Kidney epithelial cell (primary cell): ENCODE data around the gene KLC4. TPM values are rescaled to one million over a fixed set of nuclear protein-coding genes. Genes with fewer than 3 reads are reported as not detected.

ENCODE experiments used
- DNase-seq: peaks from one replicate; pipeline ENCODE4 v3.0.0-alpha.2; 2010; ENCODE audit warnings: low read depth
- H3K27me3 ChIP-seq: 2 replicates; pipeline ENCODE4 v1.6.0; 2011; ENCODE audit warnings: low read length; ENCODE audit not compliant: control insufficient read depth, insufficient read depth
- H3K36me3 ChIP-seq: 2 replicates; pipeline ENCODE4 v1.5.1; 2011; ENCODE audit warnings: low read length; ENCODE audit not compliant: control insufficient read depth, insufficient read depth
- H3K4me3 ChIP-seq: 2 replicates; pipeline ENCODE4 v1.5.1; 2011; ENCODE audit warnings: low read depth, mild to moderate bottlenecking, control low read depth, low read length
- CTCF ChIP-seq: IDR thresholded peaks from 2 replicates; pipeline ENCODE4 v1.5.1; 2011; ENCODE audit warnings: mild to moderate bottlenecking, moderate library complexity, low read length, control low read depth, inconsistent platforms; ENCODE audit not compliant: insufficient read depth, poor library complexity, severe bottlenecking
- total RNA-seq: library from RNA; depleted of rRNA; stranded (reverse); fragments of >200 nt; gene quantifications from 2 replicates; pipeline ENCODE4 v1.2.3, GENCODE V29; 2015

KLC4 gene
- total RNA-seq, 1 donor from 2014 or later, result 21.6 TPM

- DNase-seq, result no peak
- Histone ChIP-seq H3K36me3 (no peaks in the 10 kb centered on the region), H3K27me3 (no peaks in the 10 kb centered on the region), H3K4me3 (no peak overlapping the region)
- TF ChIP-seq CTCF, result no peak
Observed at GRCh38 chr6:43091436-43091991, 32.1 kb downstream of the KLC4 start.

GRCh38 chr6:43092635-43093034 lies 33.2 kb downstream of the KLC4 start:
- Histone ChIP-seq H3K36me3 (no peaks in the 10 kb centered on the region), H3K4me3 (no peak overlapping the region), H3K27me3 (no peaks in the 10 kb centered on the region)
- DNase-seq, result no peak
- no peak for TF ChIP-seq CTCF

GRCh38 chr6:43093436-43094289 lies 34.2 kb downstream of the KLC4 start:
- no peak for DNase-seq
- Histone ChIP-seq H3K36me3 (no peaks in the 10 kb centered on the region), H3K4me3 (no peak overlapping the region), H3K27me3 (no peaks in the 10 kb centered on the region)
- no peak for TF ChIP-seq CTCF

- H3K36me3 ChIP-seq, result no peaks in the 10 kb centered on the region
- no peak overlapping the region for H3K4me3 ChIP-seq
- no peaks in the 10 kb centered on the region for H3K27me3 ChIP-seq
- no peak for DNase-seq
- no peak for TF ChIP-seq CTCF
Observed at GRCh38 chr6:43095939-43096338, 36.5 kb downstream of the KLC4 start.

- no peak overlapping the region for H3K4me3 ChIP-seq
- DNase-seq, result peak; percentile 79
- no peak for TF ChIP-seq CTCF
- H3K27me3 ChIP-seq, result no peaks in the 10 kb centered on the region
- H3K36me3 ChIP-seq, result no peaks in the 10 kb centered on the region
Observed at GRCh38 chr6:43096451-43097097, 37.1 kb downstream of the KLC4 start.

- H3K4me3 ChIP-seq, result no peak overlapping the region
- no peaks in the 10 kb centered on the region for H3K36me3 ChIP-seq
- no peaks in the 10 kb centered on the region for H3K27me3 ChIP-seq
- no peak for DNase-seq
- no peak for TF ChIP-seq CTCF
Observed at GRCh38 chr6:43097098-43097489, 37.7 kb downstream of the KLC4 start.
